ENCODE results near the gene SPATS2. TPM values are rescaled to one million over a fixed set of nuclear protein-coding genes. Genes with fewer than 3 reads are reported as not detected.
A peak's percentile ranks its signal among the peaks of the same experiment; 100 is the strongest.
"Not testable (repeated sequence)": the region's sequence is repeated elsewhere in the genome, so short reads cannot be mapped to it uniquely, and the experiment has no call there.

The SPATS2 gene
- total RNA-seq, 1 experiment from 2014 or later = 32.3 TPM

GRCh38 chr12:49349266-49349665 lies 18.0 kb upstream of the SPATS2 start:
- no peak for DNase-seq (ENCODE audit: low read depth)

GRCh38 chr12:49352351-49352750 lies 14.9 kb upstream of the SPATS2 start:
- DNase-seq (ENCODE audit: low read depth) = no peak

- DNase-seq (ENCODE audit: low read depth) = no peak
Observed at GRCh38 chr12:49355913-49356312, 11.3 kb upstream of the SPATS2 start.

GRCh38 chr12:49357103-49357678 lies 10.1 kb upstream of the SPATS2 start:
- no peak for DNase-seq (ENCODE audit: low read depth)

- DNase-seq (ENCODE audit: low read depth) = peak; percentile 70
Observed at GRCh38 chr12:49358483-49359141, 8.7 kb upstream of the SPATS2 start.

GRCh38 chr12:49359671-49360070 lies 7.6 kb upstream of the SPATS2 start:
- DNase-seq (ENCODE audit: low read depth) = no peak

GRCh38 chr12:49362077-49362476 lies 5.2 kb upstream of the SPATS2 start:
- no peak for DNase-seq (ENCODE audit: low read depth)

GRCh38 chr12:49364989-49365388 lies 2.3 kb upstream of the SPATS2 start:
- DNase-seq (ENCODE audit: low read depth) = peak; percentile 60

GRCh38 chr12:49365542-49365941 lies 1.7 kb upstream of the SPATS2 start:
- peak; percentile 80 for DNase-seq (ENCODE audit: low read depth)

GRCh38 chr12:49366096-49366651 lies 1.1 kb upstream of the SPATS2 start:
- no peak for DNase-seq (ENCODE audit: low read depth)

- peak; percentile 98 for DNase-seq (ENCODE audit: low read depth)
Observed at GRCh38 chr12:49366652-49367380, 446 bp upstream of the SPATS2 start.

GRCh38 chr12:49368240-49368600 lies 958 bp downstream of the SPATS2 start:
- DNase-seq (ENCODE audit: low read depth) = no peak

GRCh38 chr12:49369411-49370145 lies 2.3 kb downstream of the SPATS2 start:
- DNase-seq (ENCODE audit: low read depth) = peak; percentile 51

- no peak for DNase-seq (ENCODE audit: low read depth)
Observed at GRCh38 chr12:49370539-49370938, 3.3 kb downstream of the SPATS2 start.

GRCh38 chr12:49375406-49375805 lies 8.1 kb downstream of the SPATS2 start:
- no peak for DNase-seq (ENCODE audit: low read depth)

GRCh38 chr12:49377386-49377785 lies 10.1 kb downstream of the SPATS2 start:
- DNase-seq (ENCODE audit: low read depth) = no peak

- DNase-seq (ENCODE audit: low read depth) = not testable (repeated sequence)
Observed at GRCh38 chr12:49380184-49380583, 12.9 kb downstream of the SPATS2 start.

- DNase-seq (ENCODE audit: low read depth) = no peak
Observed at GRCh38 chr12:49388682-49389386, 21.6 kb downstream of the SPATS2 start.

GRCh38 chr12:49389387-49389703 lies 22.1 kb downstream of the SPATS2 start:
- no peak for DNase-seq (ENCODE audit: low read depth)

GRCh38 chr12:49397000-49397399 lies 29.7 kb downstream of the SPATS2 start:
- DNase-seq (ENCODE audit: low read depth) = no peak

GRCh38 chr12:49400304-49400703 lies 33.0 kb downstream of the SPATS2 start:
- DNase-seq (ENCODE audit: low read depth) = no peak
